A549 (cell line): ENCODE results near the gene RGS16. TPM values are rescaled to one million over a fixed set of nuclear protein-coding genes. Genes with fewer than 3 reads are reported as not detected.

Experiments used
- ATAC-seq, 2 experiments: fragments of 200-7000 bp in 1 of 2; fragments of >200 bp in 1 of 2; cut with Nextera tagmentation in 1 of 2; cut with Tn5 transposase in 1 of 2; 3 replicates each; pipeline versions ENCODE4 v1.8.0 to v1.9.1; 2018 to 2020; ENCODE audit warnings: mild to moderate bottlenecking in 1 of 2, moderate library complexity in 1 of 2
- CTCF ChIA-PET: fragments of 300-600 bp; sonication (Branson Sonifier 250); formaldehyde crosslinking; extraction: SDS; loops from one replicate; lab custom pipeline; 2021; ENCODE audit warnings: antibody characterized with exemption, inconsistent platforms; lab: Yijun Ruan, JAX
- POLR2A ChIA-PET: fragments of 350-600 bp; formaldehyde crosslinking; extraction: SDS; loops from one replicate; lab custom pipeline; 2021; ENCODE audit warnings: antibody characterized with exemption, inconsistent platforms; lab: Yijun Ruan, JAX
- DNase-seq, 2 experiments: peaks; one replicate each; pipeline versions ENCODE4 v3.0.0 to v3.0.0-alpha.2; 2011 to 2016; ENCODE audit warnings: low read depth in 1 of 2, low spot score in 1 of 2
- FAIRE-seq: peaks from 2 replicates; lab custom pipeline; 2011; peaks lifted over from hg19 to GRCh38; lab: Jason Lieb, UNC
- H3K27ac ChIP-seq, 2 experiments: fragments of >200 bp; sonication (Bioruptor Twin); formaldehyde crosslinking; 3 replicates each; pipeline ENCODE4 v1.5.1; 2016 to 2017
- H3K4me1 ChIP-seq: fragments of >200 bp; sonication (Bioruptor Twin); formaldehyde crosslinking; 3 replicates; pipeline ENCODE4 v1.6.1; 2016
- H3K4me2 ChIP-seq: fragments of >200 bp; sonication (Bioruptor Twin); formaldehyde crosslinking; 3 replicates; pipeline ENCODE4 v1.6.1; 2016
- H3K4me3 ChIP-seq: fragments of >200 bp; sonication (Bioruptor Twin); formaldehyde crosslinking; 3 replicates; pipeline ENCODE4 v1.5.1; 2016
- H3K9me3 ChIP-seq: fragments of >200 bp; sonication (Bioruptor Twin); formaldehyde crosslinking; 3 replicates; pipeline ENCODE4 v1.6.1; 2016
- CBX2 ChIP-seq: fragments of 200-600 bp; sonication (generic); IDR thresholded peaks from 2 replicates; pipeline ENCODE4 v1.6.1; 2016; ENCODE audit warnings: low read depth, mild to moderate bottlenecking, borderline replicate concordance
- CHD2 ChIP-seq: fragments of 150-350 bp; IDR thresholded peaks from 2 replicates; pipeline ENCODE4 v1.6.1; 2014; ENCODE audit warnings: low read length; ENCODE audit not compliant: partially characterized antibody
- CHD4 ChIP-seq: fragments of 200-600 bp; sonication (generic); IDR thresholded peaks from 2 replicates; pipeline ENCODE4 v1.6.1; 2016; ENCODE audit warnings: antibody characterized with exemption, mild to moderate bottlenecking, borderline replicate concordance
- EHMT2 ChIP-seq: fragments of 200-600 bp; sonication (generic); IDR thresholded peaks from 2 replicates; pipeline ENCODE4 v1.6.1; 2016; ENCODE audit warnings: antibody characterized with exemption, low read depth, mild to moderate bottlenecking, moderate library complexity
- EP300 ChIP-seq, 2 experiments: fragments of >200 bp; sonication (Bioruptor Twin); formaldehyde crosslinking; IDR thresholded peaks; 2 replicates in 1 of 2; 3 replicates in 1 of 2; pipeline ENCODE4 v1.6.1; 2016 to 2017
- FOSB ChIP-seq: fragments of 250-450 bp; sonication (Bioruptor Pico); IDR thresholded peaks from 2 replicates; pipeline ENCODE4 v1.5.0; 2020; ENCODE audit warnings: mild to moderate bottlenecking, moderate library complexity
- FOSL2 ChIP-seq, 2 experiments: fragments of 450-650 bp in 1 of 2; fragments of >200 bp in 1 of 2; sonication (Bioruptor Twin) in 1 of 2; formaldehyde crosslinking; IDR thresholded peaks; 2 replicates each; pipeline versions ENCODE4 v1.5.0 to v1.6.1; 2016 to 2020; ENCODE audit warnings: mild to moderate bottlenecking in 1 of 2, moderate library complexity in 1 of 2
- FOXS1 ChIP-seq: fragments of 250-450 bp; sonication (Bioruptor Pico); IDR thresholded peaks from 2 replicates; pipeline ENCODE4 v1.5.0; 2020; ENCODE audit warnings: mild to moderate bottlenecking, moderate library complexity
- HDAC2 ChIP-seq: fragments of 200-600 bp; sonication (generic); IDR thresholded peaks from 2 replicates; pipeline ENCODE4 v1.6.1; 2016
- HOXA7 ChIP-seq: fragments of 250-450 bp; sonication (Bioruptor Pico); IDR thresholded peaks from 2 replicates; pipeline ENCODE4 v1.5.0; 2020; ENCODE audit warnings: mild to moderate bottlenecking, moderate library complexity
- KDM1A ChIP-seq: fragments of 200-600 bp; sonication (generic); IDR thresholded peaks from 2 replicates; pipeline ENCODE4 v1.6.1; 2016; ENCODE audit warnings: low read depth, mild to moderate bottlenecking
- MAFK ChIP-seq: fragments of 450-650 bp; IDR thresholded peaks from 2 replicates; pipeline ENCODE4 v1.6.1; 2014; ENCODE audit not compliant: partially characterized antibody
- MYC ChIP-seq: IDR thresholded peaks from 2 replicates; pipeline ENCODE4 v1.6.1; 2012; ENCODE audit warnings: mild to moderate bottlenecking, inconsistent platforms, low read length, improper control_type of control experiment, borderline replicate concordance
- NR3C1 ChIP-seq: fragments of >200 bp; sonication (Bioruptor Twin); formaldehyde crosslinking; IDR thresholded peaks from 3 replicates; pipeline ENCODE4 v1.6.1; 2017
- PHF8 ChIP-seq: fragments of 200-600 bp; sonication (generic); IDR thresholded peaks from 2 replicates; pipeline ENCODE4 v1.6.1; 2016; ENCODE audit warnings: low read depth, mild to moderate bottlenecking, antibody characterized with exemption, moderate library complexity, borderline replicate concordance
- RCOR1 ChIP-seq: fragments of 150-350 bp; IDR thresholded peaks from 2 replicates; pipeline ENCODE4 v1.6.1; 2014; ENCODE audit warnings: antibody characterized with exemption, low read length, low read depth
- RFX5 ChIP-seq: fragments of 450-650 bp; IDR thresholded peaks from 2 replicates; pipeline ENCODE4 v1.7.1; 2014; ENCODE audit warnings: antibody characterized with exemption, mild to moderate bottlenecking, moderate library complexity
- SMC3 ChIP-seq: fragments of >200 bp; sonication (Bioruptor Twin); formaldehyde crosslinking; IDR thresholded peaks from 3 replicates; pipeline ENCODE4 v1.6.1; 2018; ENCODE audit warnings: inconsistent platforms
- SREBF2 ChIP-seq: fragments of 450-650 bp; IDR thresholded peaks from 2 replicates; pipeline ENCODE4 v1.6.1; 2014; ENCODE audit warnings: mild to moderate bottlenecking, moderate library complexity
- WGBS: methylation state at CpG from one replicate; pipeline ENCODE4 v1.1.6; 2017; ENCODE audit errors: missing lambda C conversion rate; 5-methylcytosine and 5-hydroxymethylcytosine counted together
- polyA plus RNA-seq, 4 experiments: library from polyadenylated mRNA; depleted of rRNA in 3 of 4; stranded (reverse); fragments of >200 nt; fragmentation: RNase III in 1 of 4; extraction: RNeasy Plus Mini Kit Qiagen cat#74134 plus additional on column Dnase treatment in 1 of 4; gene quantifications; 2 replicates in 3 of 4; 3 replicates in 1 of 4; pipeline ENCODE4 v1.2.3, GENCODE V29; 2011 to 2017
- TF ChIP-seq, protein P1 (sequence below): fragments of 250-450 bp; sonication (Bioruptor Pico); IDR thresholded peaks from 2 replicates; pipeline ENCODE4 v1.5.0; 2020; ENCODE audit warnings: low read depth, mild to moderate bottlenecking, moderate library complexity
- TF ChIP-seq, protein P2 (sequence below): IDR thresholded peaks from 2 replicates; pipeline ENCODE4 v1.6.1; 2012; ENCODE audit warnings: low read depth, borderline replicate concordance
- TF ChIP-seq, protein P3 (sequence below): IDR thresholded peaks from 2 replicates; pipeline ENCODE4 v1.6.1; 2012

RGS16 gene
- polyA plus RNA-seq, 2 of the 4 experiments (the other 2 are of a cell fraction) = 0.13 to 0.45 TPM

DNA sequence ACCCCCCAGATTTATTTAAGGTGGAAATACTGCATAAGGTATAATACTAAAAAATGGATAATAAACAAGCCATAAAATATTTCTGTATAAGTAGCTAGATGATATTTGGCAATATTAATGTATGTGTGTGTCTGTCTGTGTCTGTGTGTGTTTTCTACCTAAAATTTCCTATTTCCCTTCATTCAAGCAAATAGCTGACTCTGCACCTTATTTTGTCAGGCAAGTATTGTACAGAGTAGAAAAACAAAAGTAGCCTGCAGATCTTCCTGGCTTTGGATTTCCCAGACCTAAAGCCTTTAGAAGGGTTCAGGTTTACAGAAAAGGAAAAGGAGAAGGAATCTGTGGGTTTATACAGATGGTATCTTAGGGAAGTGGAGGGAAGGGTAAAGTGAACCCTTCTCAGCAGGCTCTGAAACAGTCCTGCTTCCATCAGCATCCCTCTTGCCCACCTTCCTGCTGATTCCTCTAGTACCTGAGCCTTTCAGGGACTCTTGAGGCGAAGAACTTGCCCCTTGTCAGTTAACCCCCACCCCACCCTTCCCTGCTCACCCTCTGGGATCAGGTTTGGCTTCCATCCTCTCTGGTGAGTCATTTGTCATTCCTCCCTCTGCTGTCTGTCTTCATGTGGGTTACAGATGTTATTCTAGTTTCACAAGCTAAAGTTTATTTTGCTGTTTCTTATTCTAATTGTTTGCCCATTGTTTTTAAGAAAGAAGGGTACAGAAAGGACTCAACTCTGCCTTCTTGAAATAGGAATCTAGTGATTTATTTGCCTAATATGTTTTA lies 21.7 kb upstream of the RGS16 start:
- ChIA-PET POLR2A (no interaction called here), CTCF (interaction anchor here (1.0 to 1.5 kb wide), 2 partner anchors 25 to 157 kb away, joined by 4 read pairs; no protein-coding TSS in a partner anchor)
- no peaks in the 10 kb centered on the region for H3K9me3 ChIP-seq
- ATAC-seq (no peak; a peak in 1 of 6 replicates), FAIRE-seq (no peak), DNase-seq (no peak)
- no peak overlapping the region for H3K4me3 ChIP-seq
- H3K4me1 ChIP-seq = no peaks in the 10 kb centered on the region
- TF ChIP-seq SMC3 = no peak
- TF ChIP-seq MAFK = peak; percentile 73
- TF ChIP-seq, protein P1, sequence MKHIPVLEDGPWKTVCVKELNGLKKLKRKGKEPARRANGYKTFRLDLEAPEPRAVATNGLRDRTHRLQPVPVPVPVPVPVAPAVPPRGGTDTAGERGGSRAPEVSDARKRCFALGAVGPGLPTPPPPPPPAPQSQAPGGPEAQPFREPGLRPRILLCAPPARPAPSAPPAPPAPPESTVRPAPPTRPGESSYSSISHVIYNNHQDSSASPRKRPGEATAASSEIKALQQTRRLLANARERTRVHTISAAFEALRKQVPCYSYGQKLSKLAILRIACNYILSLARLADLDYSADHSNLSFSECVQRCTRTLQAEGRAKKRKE (CRISPR knock-in tag) = no peak
- TF ChIP-seq KDM1A = no peak
- TF ChIP-seq MYC = no peak
- no peak overlapping the region for H3K27ac ChIP-seq
- WGBS = 0% methylated on average over 1 of the region's 1 CpG
- H3K4me2 ChIP-seq = no peak overlapping the region

DNA sequence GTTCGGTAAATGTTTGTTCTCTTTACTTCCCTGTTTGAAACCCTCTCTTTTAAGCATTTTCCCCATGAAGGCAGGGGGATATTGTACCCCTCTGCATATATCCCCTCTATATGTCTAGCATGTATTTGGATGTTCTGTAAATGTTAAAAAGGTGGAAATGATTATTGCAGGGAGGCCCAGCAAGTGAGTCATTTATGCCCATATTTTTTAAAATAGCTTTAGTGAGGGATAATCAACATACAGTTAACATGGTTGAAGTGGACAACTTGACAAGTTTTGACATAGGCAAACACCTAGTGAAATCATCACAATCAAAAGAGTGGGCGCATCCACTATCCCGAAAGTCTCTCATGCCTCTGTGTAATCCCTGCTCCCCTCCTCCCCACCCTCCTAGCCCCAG lies 20.8 kb upstream of the RGS16 start:
- 79% methylated on average over 3 of the region's 3 CpGs for WGBS
- POLR2A ChIA-PET = no interaction called here
- no peak overlapping the region for H3K27ac ChIP-seq
- FAIRE-seq = no peak
- TF ChIP-seq RFX5 (no peak), FOSB (no peak), EHMT2 (no peak), FOXS1 (CRISPR knock-in tag) (no peak), EP300 (IDR thresholded peaks at IDR 0.05) (no peak), KDM1A (no peak), SREBF2 (no peak), RCOR1 (no peak), PHF8 (no peak), HOXA7 (no peak), CHD4 (no peak), CBX2 (no peak), CHD2 (no peak), HDAC2 (no peak), NR3C1 (no peak), FOSL2 (IDR thresholded peaks at IDR 0.05) (no peak), FOSL2 (CRISPR knock-in tag; IDR thresholded peaks at IDR 0.05) (no peak)
- TF ChIP-seq, protein P1 (CRISPR knock-in tag) = no peak
- TF ChIP-seq, protein P2, sequence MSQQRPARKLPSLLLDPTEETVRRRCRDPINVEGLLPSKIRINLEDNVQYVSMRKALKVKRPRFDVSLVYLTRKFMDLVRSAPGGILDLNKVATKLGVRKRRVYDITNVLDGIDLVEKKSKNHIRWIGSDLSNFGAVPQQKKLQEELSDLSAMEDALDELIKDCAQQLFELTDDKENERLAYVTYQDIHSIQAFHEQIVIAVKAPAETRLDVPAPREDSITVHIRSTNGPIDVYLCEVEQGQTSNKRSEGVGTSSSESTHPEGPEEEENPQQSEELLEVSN = no peak
- TF ChIP-seq, protein P3, sequence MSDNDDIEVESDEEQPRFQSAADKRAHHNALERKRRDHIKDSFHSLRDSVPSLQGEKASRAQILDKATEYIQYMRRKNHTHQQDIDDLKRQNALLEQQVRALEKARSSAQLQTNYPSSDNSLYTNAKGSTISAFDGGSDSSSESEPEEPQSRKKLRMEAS = no peak
- TF ChIP-seq, all 56 proteins: peak for 0
- Histone ChIP-seq H3K4me3 (no peak overlapping the region), H3K4me1 (no peaks in the 10 kb centered on the region), H3K4me2 (no peak overlapping the region), H3K9me3 (no peaks in the 10 kb centered on the region)
- DNase-seq (no peak), ATAC-seq (no peak)
- CTCF ChIA-PET = interaction anchor here (1.0 to 1.5 kb wide), 2 partner anchors 24 to 157 kb away, joined by 4 read pairs; no protein-coding TSS in a partner anchor
